K562 (cell line): Measurements from ENCODE around the gene ZNF689. TPM values are rescaled to one million over a fixed set of nuclear protein-coding genes. Genes with fewer than 3 reads are reported as not detected.
"Not testable (repeated sequence)": the region's sequence is repeated elsewhere in the genome, so short reads cannot be mapped to it uniquely, and the experiment has no call there.

Source experiments
- ATAC-seq: fragments of 200-7000 bp; cut with Tn5 transposase; 3 replicates; pipeline ENCODE4 v1.9.1; 2020; ENCODE audit warnings: moderate library complexity
- BruUV-seq: library from RNA; stranded (reverse); fragments of 400-500 nt; replicated peaks from 2 replicates; lab custom pipeline; 2021; lab: Mats Ljungman, UMichigan
- CTCF ChIA-PET: fragments of 300-600 bp; formaldehyde crosslinking; extraction: SDS; loops from one replicate; lab custom pipeline; 2021; ENCODE audit warnings: low intra/inter-chr PET ratio; lab: Yijun Ruan, JAX
- POLR2A ChIA-PET: fragments of 300-600, 350-650 bp; sonication (Branson Sonifier 250); formaldehyde crosslinking; extraction: SDS; loops from one replicate; lab custom pipeline; 2021; ENCODE audit warnings: antibody characterized with exemption, inconsistent platforms; lab: Yijun Ruan, JAX
- DNase-seq, 4 experiments: peaks; one replicate each; pipeline versions ENCODE4 v3.0.0 to v3.0.0-alpha.2; 2011 to 2018; ENCODE audit warnings: low spot score in 3 of 4, mixed read lengths in 3 of 4; ENCODE audit errors: extremely low read depth in 1 of 4
- FAIRE-seq: peaks from 2 replicates; lab custom pipeline; 2011; peaks lifted over from hg19 to GRCh38; lab: Jason Lieb, UNC
- H2AFZ ChIP-seq: 2 replicates; pipeline ENCODE4 v1.6.0; 2011; ENCODE audit warnings: low read depth, low read length, control low read depth, inconsistent platforms
- H3K27ac ChIP-seq: fragments of 200-600 bp; 3 replicates; pipeline ENCODE4 v1.8.0; 2011; ENCODE audit warnings: low read depth, mild to moderate bottlenecking, control low read depth, inconsistent platforms, low read length, moderate library complexity, mixed read lengths; ENCODE audit errors: extremely low read depth
- H3K27me3 ChIP-seq, 2 experiments: fragments of 300-600 bp in 1 of 2; 2 replicates in 1 of 2; 3 replicates in 1 of 2; pipeline versions ENCODE4 v1.6.0 to v1.8.0; 2011; ENCODE audit warnings: inconsistent platforms in 2 of 2, low read length in 2 of 2, mild to moderate bottlenecking in 1 of 2, mixed read lengths in 1 of 2, moderate library complexity in 1 of 2; ENCODE audit not compliant: control insufficient read depth in 2 of 2, insufficient read depth in 2 of 2
- H3K36me3 ChIP-seq: fragments of 300-600 bp; 3 replicates; pipeline ENCODE4 v1.8.0; 2011; ENCODE audit warnings: mild to moderate bottlenecking, low read length, inconsistent platforms; ENCODE audit not compliant: control insufficient read depth, insufficient read depth
- H3K4me1 ChIP-seq, 2 experiments: fragments of 200-600 bp in 1 of 2; replicated peaks in 1 of 2; 2 replicates in 1 of 2; 3 replicates in 1 of 2; pipeline versions ENCODE4 v1.5.1 to v1.8.0; 2011; ENCODE audit warnings: inconsistent platforms in 2 of 2, low read length in 2 of 2, mild to moderate bottlenecking in 1 of 2, mixed read lengths in 1 of 2, moderate library complexity in 1 of 2; ENCODE audit not compliant: control insufficient read depth in 2 of 2, insufficient read depth in 2 of 2
- H3K4me2 ChIP-seq: 2 replicates; pipeline ENCODE4 v1.6.1; 2011; ENCODE audit warnings: low read length, control low read depth, inconsistent platforms, mixed read lengths; ENCODE audit not compliant: insufficient read depth
- H3K4me3 ChIP-seq: fragments of 200-600 bp; sonication (generic), shearing (Covaris generic); 2 replicates; pipeline ENCODE4 v1.5.1; 2016; ENCODE audit warnings: control low read depth, inconsistent platforms
- H3K79me2 ChIP-seq: fragments of 200-600 bp; 3 replicates; pipeline ENCODE4 v1.8.0; 2011; ENCODE audit warnings: low read length, inconsistent platforms; ENCODE audit not compliant: control insufficient read depth, insufficient read depth
- H3K9ac ChIP-seq, 2 experiments: 2 replicates each; pipeline versions ENCODE4 v1.6.0 to v1.6.1; 2011; ENCODE audit warnings: low read depth in 2 of 2, low read length in 2 of 2, control low read depth in 1 of 2, inconsistent platforms in 1 of 2, mild to moderate bottlenecking in 1 of 2, mixed read lengths in 1 of 2; ENCODE audit not compliant: insufficient read depth in 1 of 2
- H3K9me1 ChIP-seq: one replicate; pipeline ENCODE4 v1.6.0; 2011; ENCODE audit warnings: inconsistent platforms, mild to moderate bottlenecking, low read length, moderate library complexity; ENCODE audit not compliant: control insufficient read depth, insufficient read depth
- H3K9me3 ChIP-seq: replicated peaks from 2 replicates; pipeline ENCODE4 v1.5.1; 2011; ENCODE audit warnings: low read depth, low read length, inconsistent platforms; ENCODE audit not compliant: control insufficient read depth, insufficient read depth
- H4K20me1 ChIP-seq: replicated peaks from 2 replicates; pipeline ENCODE4 v1.6.1; 2011; ENCODE audit warnings: low read length, inconsistent platforms, mixed read lengths; ENCODE audit not compliant: control insufficient read depth, insufficient read depth
- FIP1L1 ChIP-seq: fragments of 200-400 bp; formaldehyde crosslinking; IDR thresholded peaks from 2 replicates; pipeline ENCODE4 v1.6.1; 2018; ENCODE audit warnings: mild to moderate bottlenecking, low read depth, low read length; ENCODE audit not compliant: poor library complexity, severe bottlenecking
- GABPA ChIP-seq: fragments of 200-800 bp; sonication (Bioruptor generic); conservative IDR thresholded peaks from 2 replicates; pipeline ENCODE4 v1.6.1; 2016; ENCODE audit warnings: low read depth, missing genetic modification characterization, missing compliant biosample characterization
- SRF ChIP-seq, 2 experiments: fragments of 250-450, 450-650 bp in 1 of 2; sonication (Bioruptor Pico) in 1 of 2; sonication (generic) in 1 of 2; formaldehyde crosslinking; IDR thresholded peaks; 2 replicates each; pipeline versions ENCODE4 v1.5.0 to v1.5.1; 2020 to 2022; ENCODE audit warnings: mild to moderate bottlenecking in 1 of 2, missing genetic modification reagents in 1 of 2
- TCF7L2 ChIP-seq: fragments of 150-350 bp; IDR thresholded peaks from 2 replicates; pipeline ENCODE4 v1.6.1; 2016; ENCODE audit warnings: low read depth, mild to moderate bottlenecking, low read length, moderate library complexity
- ZEB2 ChIP-seq: fragments of 450-650 bp; IDR thresholded peaks from 2 replicates; pipeline ENCODE4 v1.6.1; 2016
- WGBS: fragments of 100-300 bp; shearing (Covaris generic); methylation state at CpG from one replicate; pipeline ENCODE4 v1.1.6; 2016; ENCODE audit warnings: low coverage, mixed read lengths; ENCODE audit not compliant: insufficient coverage; ENCODE audit errors: missing lambda C conversion rate; 5-methylcytosine and 5-hydroxymethylcytosine counted together
- in situ Hi-C: fragments of 300-500 bp; cut with MboI; formaldehyde crosslinking; loops from 4 replicates; pipeline ENCODE4 v1.15.0; 2018; ENCODE audit warnings: inconsistent platforms, mixed read lengths
- intact Hi-C: fragments of 100-400 bp; cut with micrococcal nuclease; formaldehyde crosslinking; loops from 2 replicates; pipeline ENCODE4 v1.14.2; 2022
- polyA plus RNA-seq, 8 experiments: library from polyadenylated mRNA; depleted of rRNA in 4 of 8; stranded (reverse) in 5 of 8; unstranded in 3 of 8; fragments of >200 nt; fragmentation: Nextera tagmentation in 2 of 8; fragmentation: Illumina TruSeq in 1 of 8; extraction: Ambion mirVana in 2 of 8; extraction: Trizol in 1 of 8; gene quantifications; 2 replicates each; pipeline versions ENCODE4 v1.2.1 to v1.2.3, GENCODE V29; 2011 to 2014; ENCODE audit warnings: inconsistent platforms in 1 of 8, missing spikeins in 1 of 8
- total RNA-seq, 7 experiments: library from RNA; depleted of rRNA in 6 of 7; stranded (reverse); fragments of >200 nt in 6 of 7; fragmentation: Illumina TruSeq in 2 of 7; extraction: Trizol in 2 of 7; gene quantifications; 2 replicates each; pipeline versions ENCODE4 v1.2.1 to v1.2.3, GENCODE V29; 2011 to 2021; ENCODE audit warnings: low replicate concordance in 1 of 7

ZNF689 gene
- total and polyA plus RNA-seq, 9 of the 15 experiments (the other 6 are each of a cell fraction or from before 2014, with no cell fraction given): 5.4 to 15.4 (median 10.8) TPM

DNA sequence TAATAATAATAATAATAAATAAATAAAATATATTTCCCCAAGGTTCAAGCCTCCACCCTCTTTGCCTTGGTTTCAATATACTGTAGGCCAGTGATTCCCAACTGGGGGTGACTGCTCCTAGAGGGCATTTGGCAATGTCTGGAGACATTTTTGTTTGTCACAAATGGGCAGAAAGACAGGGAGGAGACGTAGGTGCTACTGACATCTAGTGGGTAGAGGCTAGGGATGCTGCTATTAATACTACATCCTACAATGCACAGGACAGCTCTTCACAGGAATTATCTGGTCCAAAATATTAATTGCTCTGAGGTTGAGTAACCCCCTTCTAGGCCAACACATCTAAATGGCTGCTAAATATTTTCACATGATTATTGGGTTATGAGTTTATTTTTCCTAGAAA is 27.8 kb upstream of the ZNF689 start (continued):
- TF ChIP-seq ZEB2: no peak
- no peak for TF ChIP-seq TCF7L2
- TF ChIP-seq FIP1L1: no peak
- TF ChIP-seq SRF (CRISPR knock-in tag; IDR thresholded peaks at IDR 0.05): no peak
- no peak for TF ChIP-seq GABPA

DNA sequence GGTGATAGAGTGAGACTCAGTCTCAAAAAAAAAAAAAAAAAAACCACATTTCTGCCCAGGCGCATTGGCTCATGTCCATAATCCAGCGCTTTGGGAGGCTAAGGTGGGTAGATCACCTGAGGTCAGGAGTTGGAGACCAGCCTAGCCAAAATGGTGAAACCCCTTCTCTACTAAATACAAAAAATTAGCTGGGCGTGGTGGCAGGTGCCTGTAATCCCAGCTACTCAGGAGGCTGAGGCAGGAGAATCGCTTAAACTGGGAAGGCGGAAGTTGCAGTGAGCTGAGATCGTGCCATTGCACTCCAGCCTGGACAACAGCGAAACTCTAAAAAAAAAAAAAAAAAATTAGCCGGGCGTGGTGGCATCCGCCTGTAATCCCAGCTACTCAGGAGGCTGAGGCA is 26.9 kb upstream of the ZNF689 start:
- DNase-seq, H3K4me2 ChIP-seq, H4K20me1 ChIP-seq, H2AFZ ChIP-seq, FAIRE-seq, H3K4me3 ChIP-seq, intact Hi-C loops, ATAC-seq, H3K9me3 ChIP-seq, H3K36me3 ChIP-seq, H3K27me3 ChIP-seq, H3K27ac ChIP-seq, BruUV-seq, H3K9me1 ChIP-seq, CTCF ChIA-PET, H3K9ac ChIP-seq: not testable (repeated sequence)
- H3K4me1 ChIP-seq: peaks cover 0 to 24% of the 10 kb centered on the region in 2 experiments; a peak in 2 of 5 replicates
- in situ Hi-C loops: loop anchor here (25.0 kb wide), 2 partner anchors 425 to 1175 kb away; partner anchors contain the start of genes BOLA2, SLX1B and SULT1A4
- WGBS: 78% methylated on average over 8 of the region's 10 CpGs
- H3K79me2 ChIP-seq: peaks cover 24% of the 10 kb centered on the region
- POLR2A ChIA-PET: interaction anchor here (0.6 to 2.3 kb wide), 2 partner anchors 12 to 103 kb away, joined by 3 to 10 read pairs; partner anchors contain the start of gene PRR14
